PFSK-1 (cell line): Measurements from ENCODE around the gene KIF5C.

Source experiments
- POLR2AphosphoS5 ChIP-seq: IDR thresholded peaks from 2 replicates; pipeline ENCODE4 v1.6.1; 2012; ENCODE audit warnings: low read depth, mild to moderate bottlenecking, control low read depth, low read length, moderate library complexity
- TF ChIP-seq, protein P1 (sequence below), 2 experiments: IDR thresholded peaks; 2 replicates each; pipeline versions ENCODE4 v1.6.1 to v1.8.0; 2011 to 2012; ENCODE audit warnings: low read depth in 2 of 2, low read length in 2 of 2, control low read depth in 1 of 2, inconsistent platforms in 1 of 2, mild to moderate bottlenecking in 1 of 2, moderate library complexity in 1 of 2; ENCODE audit not compliant: insufficient read depth in 1 of 2

DNA sequence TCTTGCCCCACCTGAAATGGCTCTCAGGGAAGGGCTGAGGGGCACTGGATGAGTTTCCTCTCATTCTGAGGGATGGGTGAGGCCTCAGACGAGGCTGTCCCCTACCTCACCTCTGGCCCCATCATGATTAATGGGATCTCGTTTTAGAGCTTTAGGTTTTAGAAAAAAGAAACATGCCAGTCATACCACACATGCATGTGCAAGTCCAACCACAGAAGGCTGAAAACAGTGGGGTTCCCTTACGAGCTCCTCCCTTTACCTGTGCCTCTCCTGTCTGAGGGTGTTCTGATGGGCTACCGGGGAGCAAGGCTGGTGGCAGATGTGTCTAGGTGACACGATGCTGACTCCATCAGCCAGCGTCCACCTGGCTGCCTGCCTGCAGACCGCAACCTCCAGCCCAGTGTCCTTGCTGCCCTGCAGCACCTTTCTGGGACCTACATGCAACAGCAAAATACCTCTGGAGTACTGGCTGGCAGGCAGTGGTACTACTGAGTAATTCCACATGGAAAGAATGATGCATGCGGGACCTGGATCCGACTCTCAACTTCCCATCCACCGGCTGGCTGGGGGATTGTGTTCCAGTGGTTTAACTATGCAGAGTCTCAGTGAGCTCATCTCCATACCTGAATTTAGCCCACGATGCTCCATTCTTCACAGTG is 154.4 kb downstream of the KIF5C start:
- no peak for TF ChIP-seq POLR2AphosphoS5
- TF ChIP-seq, protein P1, sequence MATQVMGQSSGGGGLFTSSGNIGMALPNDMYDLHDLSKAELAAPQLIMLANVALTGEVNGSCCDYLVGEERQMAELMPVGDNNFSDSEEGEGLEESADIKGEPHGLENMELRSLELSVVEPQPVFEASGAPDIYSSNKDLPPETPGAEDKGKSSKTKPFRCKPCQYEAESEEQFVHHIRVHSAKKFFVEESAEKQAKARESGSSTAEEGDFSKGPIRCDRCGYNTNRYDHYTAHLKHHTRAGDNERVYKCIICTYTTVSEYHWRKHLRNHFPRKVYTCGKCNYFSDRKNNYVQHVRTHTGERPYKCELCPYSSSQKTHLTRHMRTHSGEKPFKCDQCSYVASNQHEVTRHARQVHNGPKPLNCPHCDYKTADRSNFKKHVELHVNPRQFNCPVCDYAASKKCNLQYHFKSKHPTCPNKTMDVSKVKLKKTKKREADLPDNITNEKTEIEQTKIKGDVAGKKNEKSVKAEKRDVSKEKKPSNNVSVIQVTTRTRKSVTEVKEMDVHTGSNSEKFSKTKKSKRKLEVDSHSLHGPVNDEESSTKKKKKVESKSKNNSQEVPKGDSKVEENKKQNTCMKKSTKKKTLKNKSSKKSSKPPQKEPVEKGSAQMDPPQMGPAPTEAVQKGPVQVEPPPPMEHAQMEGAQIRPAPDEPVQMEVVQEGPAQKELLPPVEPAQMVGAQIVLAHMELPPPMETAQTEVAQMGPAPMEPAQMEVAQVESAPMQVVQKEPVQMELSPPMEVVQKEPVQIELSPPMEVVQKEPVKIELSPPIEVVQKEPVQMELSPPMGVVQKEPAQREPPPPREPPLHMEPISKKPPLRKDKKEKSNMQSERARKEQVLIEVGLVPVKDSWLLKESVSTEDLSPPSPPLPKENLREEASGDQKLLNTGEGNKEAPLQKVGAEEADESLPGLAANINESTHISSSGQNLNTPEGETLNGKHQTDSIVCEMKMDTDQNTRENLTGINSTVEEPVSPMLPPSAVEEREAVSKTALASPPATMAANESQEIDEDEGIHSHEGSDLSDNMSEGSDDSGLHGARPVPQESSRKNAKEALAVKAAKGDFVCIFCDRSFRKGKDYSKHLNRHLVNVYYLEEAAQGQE (IDR thresholded peaks at IDR 0.05; ENCODE audit: insufficient read depth in 1 of 2, low read depth in 2 of 2, low read length in 2 of 2) = no peak
